IPS-NIHi11 (cell line): ENCODE results near the gene CHCHD6.

ENCODE experiments used
- DNase-seq: peaks from one replicate; pipeline ENCODE4 v3.0.0; 2012; ENCODE audit warnings: mixed read lengths, low spot score

Gene CHCHD6

GRCh38 chr3:126703512-126704493 lies at the start of gene CHCHD6:
TSS of gene CHCHD6 (plus strand) at chr3:126704240. CDS start at chr3:126704313, 73 bp downstream.
- DNase-seq, result peak; percentile 99

- peak; percentile 90 for DNase-seq
Observed at GRCh38 chr3:126654571-126655383, 49.3 kb upstream of the CHCHD6 start, which contains the start of gene TXNRD3. TSS of gene TXNRD3 (minus strand) at chr3:126655124.

GRCh38 chr3:126655887-126656286 lies 48.2 kb upstream of the CHCHD6 start:
- DNase-seq, result no peak

- DNase-seq, result no peak
Observed at GRCh38 chr3:126656371-126657134, 47.5 kb upstream of the CHCHD6 start.

- DNase-seq, result no peak
Observed at GRCh38 chr3:126657901-126658300, 46.1 kb upstream of the CHCHD6 start.

- DNase-seq, result no peak
Observed at GRCh38 chr3:126658584-126658983, 45.5 kb upstream of the CHCHD6 start.

GRCh38 chr3:126659915-126660886 lies 43.8 kb upstream of the CHCHD6 start:
- peak; percentile 51 for DNase-seq

GRCh38 chr3:126661532-126662364 lies 42.3 kb upstream of the CHCHD6 start:
- no peak for DNase-seq

- no peak for DNase-seq
Observed at GRCh38 chr3:126663257-126663656, 40.8 kb upstream of the CHCHD6 start.

GRCh38 chr3:126663750-126664149 lies 40.3 kb upstream of the CHCHD6 start:
- no peak for DNase-seq

GRCh38 chr3:126664591-126665214 lies 39.3 kb upstream of the CHCHD6 start:
- DNase-seq, result no peak

GRCh38 chr3:126665221-126665936 lies 38.7 kb upstream of the CHCHD6 start:
- DNase-seq, result no peak

GRCh38 chr3:126665959-126666657 lies 37.9 kb upstream of the CHCHD6 start:
- DNase-seq, result no peak

- DNase-seq, result no peak
Observed at GRCh38 chr3:126666658-126667528, 37.1 kb upstream of the CHCHD6 start.

- DNase-seq, result no peak
Observed at GRCh38 chr3:126667631-126668449, 36.2 kb upstream of the CHCHD6 start.
